HG03175 (cell line): ENCODE data around the gene EXD3.

Experiments
- ATAC-seq: cut with Tn5 transposase; IDR thresholded peaks from one replicate; pipeline ENCODE4 v1.9.1; 2021; ENCODE audit warnings: mild to moderate bottlenecking, moderate library complexity; ENCODE audit not compliant: unreplicated experiment

The EXD3 gene

DNA sequence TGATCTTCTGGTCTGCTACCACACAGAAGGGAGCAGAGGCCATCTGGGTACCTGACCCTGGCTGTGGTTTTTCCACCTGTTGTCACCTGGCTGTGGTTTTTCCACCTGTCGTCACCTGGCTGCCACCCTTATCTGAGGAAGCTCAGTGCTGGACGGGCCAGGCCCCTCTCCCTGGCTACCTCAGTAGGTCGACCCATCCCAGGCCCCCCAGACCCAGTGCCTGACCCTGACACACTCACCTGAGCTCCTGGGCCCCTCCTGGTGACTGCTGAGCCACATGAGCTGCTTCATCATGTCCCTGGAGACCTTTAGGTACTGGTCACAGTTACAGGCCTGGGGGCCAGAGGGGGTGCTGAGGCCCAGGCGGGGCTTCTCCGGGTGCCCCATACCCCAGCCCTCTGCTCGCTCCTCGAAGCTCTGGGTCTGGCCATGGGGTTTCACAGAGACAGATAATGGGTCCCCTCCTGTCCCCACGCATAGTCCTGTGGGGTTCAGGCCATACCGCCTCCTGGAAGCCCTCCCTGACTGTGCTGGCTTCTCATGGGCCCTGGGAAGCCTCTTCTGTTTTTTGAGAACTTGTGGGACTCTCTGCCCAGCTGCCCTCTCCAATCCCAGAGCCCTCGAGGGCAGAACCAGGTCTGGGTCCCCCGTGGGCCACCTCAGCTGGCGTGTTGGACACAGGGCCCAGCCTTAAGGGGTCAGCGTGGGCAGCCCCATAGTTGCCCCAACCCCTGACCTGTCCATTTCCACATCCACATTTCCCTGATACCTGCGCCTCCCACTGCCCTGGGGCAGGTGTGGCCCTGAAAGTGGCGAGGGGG, 113.4 kb downstream of the EXD3 start:
- no peak for ATAC-seq

DNA sequence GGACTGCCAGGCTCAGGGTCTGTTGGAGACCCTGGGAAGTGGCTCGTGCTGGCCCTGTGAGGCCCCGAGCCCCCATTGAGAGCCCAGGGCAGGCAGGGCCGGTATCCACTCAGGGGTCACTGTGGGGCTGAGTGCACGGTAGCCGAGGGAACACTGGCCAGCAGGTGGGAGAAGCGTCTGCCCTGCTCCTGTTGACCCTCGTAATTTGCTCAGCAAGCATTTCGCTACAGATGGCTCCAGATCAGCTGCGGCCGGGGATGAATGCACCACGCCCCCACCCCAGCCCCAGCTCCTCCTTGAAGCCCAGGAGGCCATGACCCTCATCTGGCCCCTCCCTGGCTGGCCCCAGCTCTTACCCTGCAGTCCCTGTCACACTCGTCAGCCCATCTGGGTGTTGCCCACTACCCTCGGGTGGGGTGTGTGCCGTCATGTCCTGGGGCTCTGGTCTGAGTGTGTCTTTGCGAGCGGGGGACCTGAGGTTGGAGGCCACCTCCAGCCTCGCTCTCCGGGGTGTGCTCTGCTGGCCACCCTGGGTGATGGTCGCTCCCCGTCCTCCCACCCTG, 114.8 kb downstream of the EXD3 start:
- no peak for ATAC-seq

DNA sequence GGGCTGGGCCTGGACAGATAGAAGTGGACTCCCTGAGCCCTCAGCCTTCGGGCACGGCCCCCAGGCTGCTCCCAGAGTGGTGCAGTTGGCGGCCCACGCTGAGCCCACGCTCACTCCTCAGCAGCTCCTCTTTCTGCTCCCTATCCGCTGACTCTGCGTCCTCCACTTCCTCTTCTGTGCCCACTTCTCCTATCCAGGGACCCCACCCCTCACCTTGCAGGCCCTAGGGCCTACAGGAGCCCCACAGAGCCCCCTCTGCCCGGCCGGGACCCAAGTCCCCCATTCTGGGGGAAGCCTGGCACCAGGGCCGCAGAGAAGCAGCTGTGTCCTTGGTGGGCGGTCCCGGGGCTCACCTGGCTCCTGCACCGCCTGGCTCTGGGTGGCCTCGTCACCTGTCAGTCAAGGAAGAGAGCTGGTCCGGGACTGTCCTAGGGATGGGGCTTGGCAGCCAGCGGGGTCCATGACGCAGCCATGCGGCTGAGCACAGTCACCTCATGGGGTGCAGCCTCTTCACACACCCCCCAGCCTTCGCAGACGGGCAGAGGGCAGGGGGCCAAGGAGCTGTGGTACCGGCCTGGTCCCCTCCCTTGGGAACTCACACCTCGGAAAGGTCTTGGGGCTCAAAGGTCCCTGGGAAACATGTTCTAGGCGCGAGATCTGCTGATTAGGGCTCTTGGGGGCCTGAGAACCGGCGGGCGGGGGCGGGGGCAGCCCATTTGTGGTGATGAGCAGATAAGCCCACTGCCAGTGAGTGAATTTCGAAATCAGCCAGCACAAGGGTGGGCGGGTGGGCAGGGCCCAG, 115.5 kb downstream of the EXD3 start:
- no peak for ATAC-seq

DNA sequence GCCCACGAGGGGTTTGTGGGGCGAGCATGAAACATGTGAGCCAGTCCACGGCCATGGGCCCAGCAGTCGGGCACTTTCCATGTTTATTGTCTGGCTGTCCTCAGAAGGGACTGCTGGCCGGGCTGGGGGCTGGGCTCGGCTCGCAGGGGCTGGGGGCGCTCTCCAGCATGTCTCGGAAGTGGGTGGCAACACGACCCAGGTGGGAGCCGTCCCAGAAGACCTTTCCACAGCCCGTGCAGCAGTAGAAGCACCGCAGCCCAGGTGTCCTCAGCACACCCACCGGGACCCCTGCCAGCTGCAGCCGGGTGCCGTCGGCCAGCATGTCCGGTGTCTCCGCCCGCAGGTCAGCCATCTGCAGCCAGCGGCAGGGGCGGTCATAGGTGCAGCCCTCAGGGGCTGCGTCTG, 116.1 kb downstream of the EXD3 start:
- no peak for ATAC-seq

DNA sequence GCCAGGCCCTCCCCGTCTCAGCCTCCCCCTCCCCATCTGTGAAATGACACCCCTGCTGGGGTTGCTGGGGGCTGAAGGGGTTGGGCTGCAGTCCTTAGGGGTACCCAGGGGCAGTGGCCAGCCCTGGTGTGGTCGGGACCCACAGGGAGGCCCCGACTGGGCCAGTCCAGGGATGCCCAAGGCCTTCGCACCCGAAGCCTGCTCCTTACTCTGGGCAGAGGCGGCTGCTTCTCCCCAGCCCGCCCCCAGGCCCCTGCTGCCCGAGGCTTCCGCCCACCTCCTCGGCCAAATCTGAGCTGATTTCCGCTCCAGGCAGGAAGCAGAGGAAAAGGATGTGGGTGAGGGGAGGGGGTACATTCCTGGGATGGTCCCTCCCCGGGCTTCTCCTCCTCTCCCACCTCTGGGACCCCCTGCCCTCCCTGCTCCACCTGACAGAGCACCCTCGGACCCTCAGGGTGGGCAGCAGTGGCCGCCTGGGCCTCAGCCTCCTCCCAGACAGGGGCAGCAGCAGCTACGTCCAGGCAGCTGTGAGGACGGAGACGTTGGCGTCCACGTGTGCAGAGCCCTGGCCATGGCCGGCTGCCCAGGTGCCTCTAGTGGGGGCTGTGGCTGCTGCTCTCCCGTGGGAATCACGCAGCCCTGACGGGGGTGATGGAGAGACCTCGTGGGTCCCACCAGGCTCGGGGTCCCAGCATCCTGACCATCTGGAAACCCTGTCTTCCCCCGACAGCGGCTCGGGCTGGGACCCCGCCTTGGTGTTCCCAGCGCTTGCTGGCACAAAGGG, 116.7 kb downstream of the EXD3 start:
- ATAC-seq = no peak

DNA sequence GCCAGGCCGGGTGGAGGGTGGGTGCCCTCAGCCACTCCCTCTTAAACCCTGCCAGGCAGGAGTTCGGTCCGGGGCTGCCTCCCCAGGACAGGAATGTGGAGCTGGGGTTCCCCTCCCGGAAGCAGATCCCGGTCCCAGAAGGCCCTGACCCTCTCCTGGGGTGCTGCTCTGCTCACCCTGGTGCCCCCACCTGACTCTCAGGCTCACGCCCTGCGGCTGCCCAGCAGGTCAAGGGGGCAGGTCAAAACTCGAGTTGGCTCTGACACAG, 117.2 kb downstream of the EXD3 start:
- no peak for ATAC-seq

DNA sequence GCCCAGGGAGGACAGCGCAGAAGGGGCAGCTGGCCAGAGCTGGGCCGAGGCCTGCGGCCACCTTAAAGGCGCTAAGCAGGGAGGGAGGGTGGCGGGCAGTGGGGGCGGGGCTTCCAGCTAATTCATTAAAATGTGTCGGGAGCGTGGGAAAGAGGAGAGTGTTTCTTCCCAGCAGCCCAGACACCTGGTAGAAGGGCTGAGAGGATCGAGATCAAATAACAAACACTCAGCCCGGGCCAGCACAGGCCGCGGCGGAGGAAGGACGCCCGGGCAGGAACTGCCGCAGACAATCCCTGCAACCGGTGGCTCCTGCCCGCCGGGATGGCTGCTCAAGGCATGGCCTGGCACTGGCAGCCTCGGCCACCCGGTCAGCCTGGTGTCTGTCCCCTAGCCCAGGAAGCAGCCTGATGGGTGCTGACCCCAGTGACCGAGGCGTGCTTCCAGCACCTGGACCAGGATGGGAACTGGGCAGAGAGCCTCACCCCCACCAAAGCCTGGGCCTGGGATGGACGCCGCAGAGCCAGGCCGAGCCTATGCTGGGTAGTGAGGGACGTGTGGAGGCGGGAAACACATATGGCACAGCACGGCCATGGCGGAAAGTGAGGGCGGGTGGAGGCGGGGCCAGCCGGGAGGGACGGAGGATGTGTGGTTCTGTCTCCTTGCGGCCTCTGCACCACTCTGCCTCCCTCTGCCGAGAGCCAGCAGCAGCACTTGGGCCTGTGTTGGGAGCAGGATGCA, 117.7 kb downstream of the EXD3 start:
- ATAC-seq = no peak

DNA sequence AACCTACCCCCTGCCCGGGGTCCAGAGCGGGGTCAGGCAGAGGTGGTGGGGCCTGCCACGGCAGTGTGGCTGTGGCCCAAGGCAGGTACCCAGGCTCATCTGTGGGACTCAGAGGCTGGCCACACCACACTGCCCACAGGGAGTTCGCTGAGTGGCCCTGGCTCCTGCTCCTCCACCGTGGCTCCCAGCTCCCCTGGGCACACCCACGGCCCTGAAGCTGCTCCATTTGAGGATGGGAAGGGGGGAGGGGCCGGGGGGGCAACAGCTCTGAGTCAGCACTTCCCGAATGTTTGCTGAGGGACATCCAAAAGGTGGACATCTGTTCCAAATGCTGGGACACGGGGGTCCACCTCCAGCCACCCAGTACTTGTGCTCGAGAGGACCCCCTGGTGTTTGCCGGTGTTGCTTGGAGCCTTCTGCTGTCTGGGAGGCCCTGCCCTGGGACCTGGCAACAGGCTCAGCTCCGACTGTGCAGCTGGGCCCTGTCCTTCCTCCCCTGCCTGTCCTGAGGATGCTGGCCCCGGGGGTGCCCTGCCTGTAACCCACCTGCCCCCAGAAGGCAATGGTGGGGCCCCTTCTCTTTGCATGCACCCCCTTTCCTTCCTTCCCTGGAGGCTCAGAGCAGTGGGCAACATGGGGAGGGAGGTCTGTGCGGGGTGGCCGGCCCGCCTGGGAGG, 118.4 kb downstream of the EXD3 start:
- ATAC-seq = no peak

DNA sequence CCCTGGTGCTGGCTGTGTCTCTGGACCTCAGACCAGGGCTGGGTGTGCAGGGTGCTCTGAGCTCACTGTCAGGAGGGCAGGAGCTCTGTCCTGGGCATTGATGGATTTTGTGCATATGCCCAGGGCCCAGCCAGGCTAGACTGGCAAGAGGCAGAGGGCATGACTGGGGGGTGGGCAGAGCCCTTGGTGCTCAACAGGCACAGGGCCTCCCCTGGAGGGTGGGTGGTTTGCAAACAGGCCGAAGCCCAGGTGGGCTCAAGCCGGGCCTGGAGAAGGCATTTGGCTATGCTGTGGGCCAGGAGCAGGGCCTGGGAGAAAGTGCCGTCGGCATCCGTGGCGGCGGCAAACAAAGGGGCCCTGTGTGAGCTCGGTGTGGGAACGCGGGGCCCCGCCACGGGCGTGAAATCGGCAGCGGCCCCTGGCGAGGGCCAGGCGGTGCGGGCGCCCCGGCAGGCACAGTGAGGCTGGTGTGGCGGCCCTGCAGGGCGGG, 119.0 kb downstream of the EXD3 start:
- ATAC-seq = no peak

DNA sequence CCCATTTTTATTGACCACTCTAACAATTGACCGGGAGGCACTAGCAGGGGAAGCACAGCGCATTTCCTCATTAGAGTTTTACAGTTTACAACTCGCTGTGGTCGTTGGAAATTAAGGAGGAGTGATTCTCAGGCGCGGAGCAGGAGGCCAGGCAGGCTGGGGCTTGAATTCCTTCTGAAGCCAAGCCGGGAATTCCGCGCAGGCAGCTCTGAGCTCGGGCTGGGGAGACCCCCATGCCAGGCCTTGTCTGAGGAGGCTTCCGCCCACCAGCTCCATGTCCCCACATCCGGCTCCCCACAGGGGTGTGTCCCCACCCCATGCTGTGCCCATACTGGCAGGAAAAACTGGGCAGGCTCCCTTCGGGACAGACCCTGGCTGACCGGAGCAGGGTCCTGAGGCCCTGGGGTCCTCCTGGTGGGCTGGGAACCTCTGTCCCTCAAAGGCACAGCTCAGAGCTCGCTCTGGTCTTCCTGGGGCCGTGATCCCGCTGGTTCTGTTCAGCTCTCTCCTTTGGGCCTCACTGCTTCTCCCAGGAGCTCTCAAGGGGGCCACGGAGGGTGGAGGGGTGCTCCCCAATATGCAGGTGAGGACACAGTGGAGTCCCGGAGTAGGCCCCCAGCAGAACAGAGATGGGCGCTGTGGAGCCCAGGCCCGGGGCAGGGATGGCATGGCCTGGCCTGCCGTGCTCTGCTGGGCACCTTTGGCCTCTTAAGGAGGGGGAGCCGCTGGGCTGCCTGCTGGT, 119.6 kb downstream of the EXD3 start:
- no peak for ATAC-seq

DNA sequence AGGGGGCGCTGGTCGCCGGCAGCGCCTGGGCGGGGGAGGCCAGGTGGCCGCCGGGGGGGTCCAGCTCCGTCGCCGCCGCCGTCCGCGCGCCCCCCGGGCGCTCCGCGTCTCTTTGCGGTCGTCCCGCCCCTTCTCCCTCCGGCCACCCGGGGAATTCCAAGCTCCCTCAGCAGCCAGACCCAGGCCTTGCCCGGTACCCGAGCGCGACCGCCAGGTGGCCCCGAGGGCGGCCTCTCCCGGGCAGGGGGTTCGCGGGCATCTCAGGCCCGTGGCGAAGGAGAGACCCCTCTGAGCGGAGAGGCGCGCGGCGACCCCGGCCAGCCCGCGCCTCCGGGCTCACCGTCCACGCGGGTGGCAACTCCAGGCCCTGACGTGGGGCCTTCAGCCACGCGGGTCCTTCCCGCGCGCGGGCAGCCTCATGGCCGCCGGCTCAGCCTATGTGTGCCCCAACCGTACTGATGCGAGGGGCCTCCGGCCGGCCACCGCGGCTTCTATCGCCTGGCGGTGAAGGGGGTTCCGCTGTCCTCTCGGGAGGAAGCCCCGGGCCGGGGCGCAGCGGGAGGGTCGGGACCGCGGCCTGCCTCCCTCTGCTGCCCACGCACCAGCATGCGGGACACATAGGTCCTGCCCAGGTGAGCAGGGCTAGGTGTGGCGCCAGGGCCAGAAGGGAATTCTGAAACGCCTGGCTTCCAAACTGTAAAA, 120.4 kb downstream of the EXD3 start:
- peak; percentile 39 for ATAC-seq

DNA sequence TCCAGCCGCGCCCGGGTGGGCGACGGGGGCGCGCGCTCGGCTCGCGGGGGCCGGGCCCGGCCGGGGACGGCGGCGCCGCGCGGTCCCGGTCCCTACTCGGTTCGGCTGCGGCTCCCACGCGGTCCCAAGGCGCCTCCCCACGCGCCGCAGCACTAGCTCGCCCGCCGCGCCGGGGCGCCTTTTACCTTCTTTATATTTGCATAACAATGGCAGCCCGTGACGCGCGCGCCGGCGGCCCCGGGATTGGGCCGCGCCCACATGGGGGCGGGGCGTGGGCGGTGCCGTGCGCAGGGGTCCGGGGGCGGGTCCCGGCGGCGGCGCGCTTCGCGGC, 120.9 kb downstream of the EXD3 start, which contains the start of gene NRARP:
NRARP (minus strand) TSS at position 154 of the 331 bp plus-strand sequence. CDS start 343 bp downstream, outside the sequence.
- peak; percentile 82 for ATAC-seq

DNA sequence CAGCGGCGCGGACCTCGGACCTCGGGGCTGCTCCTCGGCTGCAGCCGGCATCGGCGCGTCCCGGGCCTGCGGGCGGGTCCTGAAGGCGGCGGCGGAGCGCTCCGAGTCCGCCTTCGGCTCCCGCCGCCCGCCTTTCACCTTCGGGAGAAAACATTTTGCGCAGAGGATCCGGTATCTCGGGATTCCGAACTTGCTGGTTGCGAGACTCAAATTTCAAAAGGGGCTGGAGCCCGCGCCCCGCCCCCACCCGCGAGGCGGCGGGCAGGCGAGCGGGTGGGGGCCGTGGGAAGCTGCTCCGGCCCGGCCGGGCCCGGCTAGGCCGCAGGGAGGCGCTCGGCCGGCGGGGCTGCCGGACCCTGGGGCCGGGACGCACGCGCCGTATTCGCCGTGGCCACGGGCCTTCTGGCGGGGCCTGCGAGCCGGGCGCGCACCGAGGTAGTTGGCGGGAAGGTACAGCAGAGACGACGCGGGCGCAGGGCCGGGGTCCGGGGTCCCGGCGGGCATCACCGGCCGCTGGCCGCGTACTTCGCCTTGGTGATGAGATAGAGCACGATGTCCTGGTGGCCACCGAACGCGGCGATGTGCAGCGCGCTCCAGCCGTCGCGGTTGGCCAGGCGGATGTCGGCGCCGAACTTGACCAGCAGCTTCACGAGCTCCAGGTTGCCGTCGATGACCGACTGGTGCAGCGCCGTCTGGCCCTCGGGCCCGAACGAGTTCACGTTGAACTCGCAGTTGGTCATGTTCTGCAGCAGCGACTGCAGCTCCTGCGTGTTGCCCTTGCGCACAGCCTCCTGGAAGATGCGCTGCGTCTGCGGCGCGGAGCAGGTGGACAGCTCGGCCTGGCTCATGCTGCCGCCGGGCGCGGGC, 121.6 kb downstream of the EXD3 start:
- peak; percentile 17 for ATAC-seq

DNA sequence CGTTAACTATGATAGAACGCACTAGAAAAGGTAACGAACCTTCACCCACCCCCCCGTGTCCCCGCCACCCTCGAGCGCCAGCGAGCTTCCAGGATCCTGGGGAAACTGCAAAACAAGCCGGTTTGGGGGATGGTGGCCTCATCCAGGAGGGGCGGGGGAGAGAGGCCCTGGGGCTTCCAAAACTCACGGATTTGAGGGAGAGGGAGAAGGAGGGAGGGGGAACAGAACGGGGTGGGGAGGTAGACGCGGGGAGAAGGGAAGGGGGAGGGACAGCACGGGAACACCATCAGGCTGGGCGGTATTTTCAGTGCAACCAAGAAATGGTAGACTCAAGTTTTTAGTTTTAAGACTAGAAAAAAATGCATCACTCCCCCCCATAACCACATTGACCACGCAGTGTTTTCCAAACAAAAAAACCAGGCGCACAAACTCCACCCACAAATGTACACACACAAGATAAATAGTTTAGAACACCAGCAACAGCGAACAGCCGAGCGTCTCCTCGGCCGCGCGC, 122.3 kb downstream of the EXD3 start:
- ATAC-seq = no peak

DNA sequence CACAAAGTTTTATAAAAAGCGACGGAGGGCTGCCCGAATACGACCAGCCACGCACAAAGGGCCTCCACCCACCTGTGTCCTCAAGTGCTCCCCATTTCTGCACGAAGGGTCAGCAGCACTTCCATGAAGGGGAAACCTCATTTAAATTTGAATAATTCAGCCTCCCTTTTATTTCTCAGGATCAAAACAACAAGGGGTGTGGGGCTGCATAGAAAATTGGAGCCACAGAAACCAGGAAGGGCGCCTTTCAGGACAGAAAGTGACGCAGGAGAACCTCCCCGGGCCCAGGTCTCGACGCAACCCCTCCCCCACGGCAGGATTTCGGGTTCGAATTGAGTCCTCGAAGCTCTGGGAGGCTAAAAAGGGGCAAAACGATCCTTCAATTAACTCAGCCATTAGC, 123.0 kb downstream of the EXD3 start:
- no peak for ATAC-seq

DNA sequence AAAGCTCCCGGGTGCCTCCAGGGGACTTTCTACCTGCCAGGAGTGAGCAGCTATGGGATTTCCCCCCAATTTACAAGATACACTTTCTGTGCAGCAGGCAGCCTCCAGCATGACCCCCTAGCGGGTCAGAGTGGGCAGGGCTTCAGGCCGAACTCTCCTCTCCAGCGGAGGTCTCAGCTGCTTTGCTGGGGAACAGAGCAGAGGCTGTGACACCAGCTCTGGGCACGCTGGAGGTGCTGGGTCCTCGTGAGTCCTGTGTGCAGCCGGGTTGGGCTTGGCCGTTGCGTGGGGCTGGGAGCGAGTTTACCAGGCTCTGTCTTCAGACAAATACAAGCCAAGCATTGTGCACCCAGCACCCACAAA, 123.8 kb downstream of the EXD3 start:
- no peak for ATAC-seq

DNA sequence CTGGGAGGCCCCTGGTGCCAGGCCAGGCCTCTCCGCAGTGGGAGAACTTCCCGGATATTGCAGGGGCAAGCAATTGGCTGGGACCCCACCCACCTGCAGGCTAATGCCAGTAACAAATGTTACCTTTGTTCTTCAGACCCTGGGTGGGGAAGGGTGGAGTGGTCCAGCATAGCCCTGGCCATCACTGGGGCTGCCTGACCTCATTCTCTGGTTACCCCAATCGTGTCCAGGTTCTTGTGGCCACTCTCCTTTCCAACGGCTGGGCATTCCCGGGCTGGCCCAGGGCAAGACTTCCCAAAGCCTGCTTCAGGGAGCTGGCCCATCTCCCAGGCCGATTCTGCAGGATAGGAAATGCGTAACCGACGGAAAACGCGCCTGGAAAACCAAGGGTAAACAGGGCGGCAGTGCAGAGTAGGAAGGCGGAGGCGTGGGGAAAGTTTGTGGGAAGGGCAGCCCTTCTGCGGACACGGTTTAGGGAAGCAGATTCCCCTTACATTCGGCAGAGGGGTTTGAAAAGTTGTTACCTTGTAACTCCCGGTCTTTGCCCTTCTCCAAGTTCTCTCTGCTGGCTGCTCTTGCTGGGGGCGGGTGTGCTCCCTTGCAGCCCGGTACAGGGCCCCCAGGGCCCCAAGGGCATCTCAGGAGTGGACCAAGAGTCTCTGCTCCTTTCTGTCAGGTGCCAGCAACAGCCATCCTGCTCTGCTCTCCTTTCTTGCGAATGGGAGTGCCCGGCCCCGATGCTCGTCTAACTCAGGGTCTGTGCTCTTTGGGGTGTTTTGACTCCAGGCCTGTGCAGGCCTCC, 124.4 kb downstream of the EXD3 start:
- no peak for ATAC-seq
